Uterus (tissue), 4 donors: ENCODE data around the gene MTUS2. TPM values are rescaled to one million over a fixed set of nuclear protein-coding genes. Genes with fewer than 3 reads are reported as not detected.

Experiments
- DNase-seq, 2 donors: peaks; one replicate each; pipeline ENCODE4 v3.0.0-alpha.2; 2019 to 2020
- H3K27ac ChIP-seq, 2 donors: fragments of 200-600 bp; sonication (generic); 1 replicate in 1 of 2; 2 replicates in 1 of 2; pipeline ENCODE4 v1.5.1; 2016 to 2018
- H3K27me3 ChIP-seq, 2 donors: fragments of 200-600 bp; sonication (generic); one replicate each; pipeline ENCODE4 v1.5.1; 2018 to 2019; ENCODE audit warnings: control low read depth in 1 of 2
- H3K36me3 ChIP-seq, 2 donors: fragments of 200-600 bp; sonication (generic); one replicate each; pipeline ENCODE4 v1.5.1; 2019; ENCODE audit warnings: control low read depth in 1 of 2
- H3K4me1 ChIP-seq, 2 donors: fragments of 200-600 bp; sonication (generic); one replicate each; pipeline ENCODE4 v1.5.1; 2018 to 2019; ENCODE audit warnings: control low read depth in 1 of 2
- H3K4me3 ChIP-seq, 2 donors: fragments of 200-600 bp; sonication (generic); 1 replicate in 1 of 2; 2 replicates in 1 of 2; pipeline ENCODE4 v1.5.1; 2018 to 2019; ENCODE audit warnings: mild to moderate bottlenecking in 1 of 2
- H3K9me3 ChIP-seq, 2 donors: fragments of 200-600 bp; sonication (generic); one replicate each; pipeline ENCODE4 v1.5.1; 2019; ENCODE audit warnings: control low read depth in 1 of 2
- POLR2A ChIP-seq, 2 donors: fragments of 450-650 bp; IDR thresholded peaks; one replicate each; pipeline ENCODE4 v1.6.1; 2016; ENCODE audit warnings: antibody characterized with exemption in 2 of 2, mild to moderate bottlenecking in 1 of 2, moderate library complexity in 1 of 2
- intact Hi-C: fragments of 100-400 bp; cut with DNase I; formaldehyde crosslinking; loops from one replicate; pipeline ENCODE4 v1.15.1; 2023; ENCODE audit warnings: low total_unique reads
- total RNA-seq, 4 donors: library from RNA; depleted of rRNA in 3 of 4; stranded (reverse); fragments of >200 nt in 3 of 4; gene quantifications; one replicate each; pipeline versions ENCODE4 v1.1.0 to v1.2.4, GENCODE V29; 2014 to 2023
- TF ChIP-seq, protein P1 (sequence below), 4 experiments: fragments of 200-600 bp in 2 of 4; fragments of 450-650 bp in 2 of 4; sonication (generic) in 2 of 4; IDR thresholded peaks; one replicate each; pipeline ENCODE4 v1.5.1; 2016 to 2019; ENCODE audit warnings: antibody characterized with exemption in 4 of 4, mild to moderate bottlenecking in 2 of 4, moderate library complexity in 1 of 4
- donor health status: DM: yes; HTN: yes; CAD: no.

The MTUS2 gene
- total RNA-seq, 4 donors from 2014 or later, result 0.26 to 4.0 (median 3.6) TPM; not detected in 1

GRCh38 chr13:29532821-29533220, 712.7 kb downstream of the MTUS2 start:
- H3K27me3 ChIP-seq, result no peaks in the 10 kb centered on the region
- no peak overlapping the region for H3K4me3 ChIP-seq
- no peaks in the 10 kb centered on the region for H3K9me3 ChIP-seq
- no peaks in the 10 kb centered on the region for H3K4me1 ChIP-seq
- H3K36me3 ChIP-seq, result no peaks in the 10 kb centered on the region
- intact Hi-C loops, result no loop called here
- no peak overlapping the region for H3K27ac ChIP-seq
- TF ChIP-seq, protein P1, sequence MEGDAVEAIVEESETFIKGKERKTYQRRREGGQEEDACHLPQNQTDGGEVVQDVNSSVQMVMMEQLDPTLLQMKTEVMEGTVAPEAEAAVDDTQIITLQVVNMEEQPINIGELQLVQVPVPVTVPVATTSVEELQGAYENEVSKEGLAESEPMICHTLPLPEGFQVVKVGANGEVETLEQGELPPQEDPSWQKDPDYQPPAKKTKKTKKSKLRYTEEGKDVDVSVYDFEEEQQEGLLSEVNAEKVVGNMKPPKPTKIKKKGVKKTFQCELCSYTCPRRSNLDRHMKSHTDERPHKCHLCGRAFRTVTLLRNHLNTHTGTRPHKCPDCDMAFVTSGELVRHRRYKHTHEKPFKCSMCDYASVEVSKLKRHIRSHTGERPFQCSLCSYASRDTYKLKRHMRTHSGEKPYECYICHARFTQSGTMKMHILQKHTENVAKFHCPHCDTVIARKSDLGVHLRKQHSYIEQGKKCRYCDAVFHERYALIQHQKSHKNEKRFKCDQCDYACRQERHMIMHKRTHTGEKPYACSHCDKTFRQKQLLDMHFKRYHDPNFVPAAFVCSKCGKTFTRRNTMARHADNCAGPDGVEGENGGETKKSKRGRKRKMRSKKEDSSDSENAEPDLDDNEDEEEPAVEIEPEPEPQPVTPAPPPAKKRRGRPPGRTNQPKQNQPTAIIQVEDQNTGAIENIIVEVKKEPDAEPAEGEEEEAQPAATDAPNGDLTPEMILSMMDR (IDR thresholded peaks at IDR 0.05), result no peak
- no peak for TF ChIP-seq POLR2A (IDR thresholded peaks at IDR 0.05)
- no peak for DNase-seq

- no peaks in the 10 kb centered on the region for H3K9me3 ChIP-seq
- TF ChIP-seq, protein P1 (IDR thresholded peaks at IDR 0.05), result no peak
- TF ChIP-seq POLR2A (IDR thresholded peaks at IDR 0.05), result no peak
- no peaks in the 10 kb centered on the region for H3K36me3 ChIP-seq
- H3K27ac ChIP-seq, result no peak overlapping the region
- intact Hi-C loops, result no loop called here
- H3K4me3 ChIP-seq, result no peak overlapping the region
- no peak for DNase-seq
- H3K4me1 ChIP-seq, result no peaks in the 10 kb centered on the region
- no peaks in the 10 kb centered on the region for H3K27me3 ChIP-seq
Observed at GRCh38 chr13:29534083-29534482, 713.9 kb downstream of the MTUS2 start.

DNA sequence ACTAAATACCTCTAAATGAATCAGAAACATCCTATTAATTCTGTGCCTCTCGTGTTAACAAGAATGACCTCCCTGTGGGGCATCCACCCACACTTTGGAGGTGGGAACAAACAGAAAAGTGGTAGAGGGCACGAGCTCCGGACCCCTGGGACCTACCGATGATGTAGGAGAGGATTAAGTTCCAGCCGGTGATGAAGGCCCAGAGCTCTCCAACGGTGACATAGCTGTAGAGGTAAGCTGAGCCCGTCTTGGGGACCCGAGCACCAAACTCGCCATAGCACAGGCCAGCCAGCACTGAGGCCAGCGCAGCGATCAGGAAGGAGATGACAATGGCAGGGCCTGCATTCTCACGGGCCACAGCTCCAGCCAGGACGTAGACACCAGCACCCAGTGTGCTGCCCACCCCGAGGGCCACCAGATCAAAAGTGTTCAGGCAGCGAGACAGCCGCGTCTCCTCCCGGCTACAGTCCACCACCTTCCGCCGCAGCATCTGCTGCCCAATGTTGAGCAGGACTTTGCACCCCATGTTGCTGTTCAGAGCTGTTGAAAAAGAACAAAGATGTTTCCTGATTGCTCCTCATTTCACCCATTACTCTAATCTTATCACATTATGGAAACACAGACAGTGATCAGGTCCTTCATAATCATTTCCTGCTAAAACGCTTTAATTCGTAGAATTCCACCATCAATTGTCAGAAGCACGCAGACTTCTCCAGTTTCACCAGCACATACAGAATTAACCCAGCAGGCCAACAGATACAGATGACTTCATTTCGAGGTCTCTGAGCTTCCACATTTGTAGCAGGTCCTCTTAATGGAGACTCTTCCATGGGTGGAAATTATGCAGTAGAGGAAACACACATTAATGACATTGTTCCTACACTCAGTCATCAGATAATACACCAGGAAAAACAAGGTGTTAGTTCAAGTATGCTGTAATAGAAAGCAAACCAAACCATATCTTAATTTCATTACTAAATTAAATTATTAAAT, 715.8 kb downstream of the MTUS2 start:
- Histone ChIP-seq H3K4me3 (no peak overlapping the region), H3K27me3 (no peaks in the 10 kb centered on the region), H3K9me3 (no peaks in the 10 kb centered on the region), H3K4me1 (no peaks in the 10 kb centered on the region), H3K27ac (no peak overlapping the region), H3K36me3 (no peaks in the 10 kb centered on the region)
- DNase-seq, result no peak
- TF ChIP-seq, protein P1 (IDR thresholded peaks at IDR 0.05), result no peak
- no peak for TF ChIP-seq POLR2A (IDR thresholded peaks at IDR 0.05)
- intact Hi-C loops, result no loop called here

DNA sequence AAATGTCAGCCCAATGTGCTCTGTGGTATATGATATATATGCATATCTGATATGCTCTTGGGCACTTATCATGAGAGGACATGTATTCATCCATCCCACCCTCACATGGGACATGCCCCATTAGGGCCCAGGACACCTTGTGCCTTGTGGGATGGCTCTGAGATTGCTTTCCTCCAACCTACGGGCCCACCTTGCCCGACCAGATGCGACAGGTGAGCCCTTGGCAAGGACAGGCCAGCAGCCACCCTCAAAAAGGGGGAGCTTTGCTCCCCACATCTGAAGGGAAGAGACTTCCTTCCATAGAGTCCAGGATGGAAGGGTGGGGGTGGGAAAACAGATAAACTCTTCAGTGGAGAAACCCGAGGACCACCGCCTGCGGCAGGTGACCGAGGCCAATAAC, 716.7 kb downstream of the MTUS2 start:
- H3K4me1 ChIP-seq, result no peaks in the 10 kb centered on the region
- no peaks in the 10 kb centered on the region for H3K27me3 ChIP-seq
- no peak for TF ChIP-seq POLR2A (IDR thresholded peaks at IDR 0.05)
- TF ChIP-seq, protein P1 (IDR thresholded peaks at IDR 0.05), result no peak
- intact Hi-C loops, result no loop called here
- no peak for DNase-seq
- no peak overlapping the region for H3K27ac ChIP-seq
- H3K36me3 ChIP-seq, result no peaks in the 10 kb centered on the region
- no peak overlapping the region for H3K4me3 ChIP-seq
- H3K9me3 ChIP-seq, result no peaks in the 10 kb centered on the region
